Suppressor macrophage (primary cell): ENCODE measurements around the gene C6orf132.

ENCODE experiments used
- DNase-seq, 4 experiments: peaks; one replicate each; pipeline ENCODE4 v3.0.0-alpha.2; 2020 to 2022

The C6orf132 gene

GRCh38 chr6:42131531-42131930 is 10.9 kb downstream of the C6orf132 start:
- no peak for DNase-seq

GRCh38 chr6:42129360-42129676 is 13.1 kb downstream of the C6orf132 start:
- DNase-seq = no peak

DNA sequence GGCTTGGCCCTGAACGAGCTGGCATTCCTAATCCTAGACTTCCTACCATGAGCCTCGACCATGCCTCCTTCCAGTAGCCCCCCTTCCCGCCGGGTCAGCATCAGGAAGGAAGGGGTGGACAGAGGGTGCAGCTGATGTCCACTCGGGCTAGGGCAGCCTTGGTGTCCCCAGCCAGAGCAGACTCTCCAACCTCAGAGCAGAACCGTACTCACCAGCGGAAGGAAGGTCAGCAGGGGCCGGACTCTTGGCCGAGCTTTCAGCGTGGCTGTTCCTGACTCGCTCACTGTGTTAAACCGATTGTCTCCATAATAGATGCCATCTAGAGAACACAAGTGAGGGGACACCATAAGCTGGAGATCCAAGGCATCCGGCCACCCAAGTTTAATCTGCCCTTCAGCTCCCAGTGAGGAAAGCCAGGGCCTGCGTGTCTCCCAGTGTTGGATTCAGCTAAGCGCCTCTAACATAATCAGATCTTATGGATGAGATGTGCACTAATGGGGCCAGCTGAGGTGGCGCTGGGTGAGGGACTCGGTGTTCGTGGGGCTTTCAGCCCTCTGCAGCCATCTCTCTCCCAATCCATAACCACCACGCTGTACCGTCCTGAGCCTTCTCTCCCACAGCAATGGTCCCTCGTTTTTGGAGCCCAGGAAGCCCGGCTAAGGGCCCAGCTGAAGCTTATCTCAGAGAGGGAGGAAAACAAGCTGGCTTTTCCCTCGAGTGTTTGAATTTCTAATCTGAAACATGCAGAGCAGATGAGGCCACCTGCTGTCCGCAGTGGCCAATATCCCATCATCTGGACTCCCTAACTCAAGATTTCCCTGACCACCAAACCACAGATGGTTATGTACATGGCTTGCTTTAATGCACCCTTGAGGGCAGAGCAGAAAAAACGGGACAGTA is 13.7 kb downstream of the C6orf132 start:
- DNase-seq = no peak

DNA sequence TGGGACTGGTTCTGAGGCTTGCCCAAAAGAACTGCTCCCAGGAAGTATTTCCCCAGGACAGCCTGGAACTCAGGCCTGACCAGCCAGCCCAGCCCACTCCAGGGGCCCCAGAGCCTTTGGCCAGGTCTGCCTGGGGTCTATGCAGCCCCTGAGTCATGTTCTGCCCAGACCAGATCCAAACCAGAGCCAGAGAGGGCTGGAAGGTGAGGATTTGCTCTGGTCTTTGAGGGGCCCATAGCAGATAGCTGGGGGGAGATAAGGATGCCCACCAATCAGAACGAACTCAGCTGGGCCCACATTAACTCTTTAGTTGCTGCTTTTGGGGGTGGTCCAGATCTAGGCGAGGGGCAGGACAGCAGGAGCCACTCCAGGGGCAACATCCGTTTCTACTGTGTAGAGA is 16.8 kb downstream of the C6orf132 start:
- no peak for DNase-seq

DNA sequence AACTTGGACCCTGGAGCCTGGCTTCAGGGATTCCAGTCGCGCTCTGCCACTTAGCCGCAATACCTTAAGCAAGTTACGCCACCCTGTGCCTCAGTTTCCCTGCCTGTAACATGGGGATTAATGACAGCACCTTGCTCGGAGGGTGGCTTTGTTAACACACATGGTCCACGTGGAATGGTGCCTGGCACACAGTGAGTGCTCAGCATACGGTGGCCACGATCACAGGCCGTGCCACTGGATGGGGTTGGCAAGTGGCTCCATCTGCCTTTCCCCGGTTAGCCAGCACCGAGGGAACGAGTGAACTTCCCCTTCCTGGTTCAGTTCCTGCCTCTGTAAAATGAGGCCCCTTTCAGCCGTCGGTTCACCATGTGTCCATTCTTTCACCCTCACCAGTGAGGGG is 17.2 kb downstream of the C6orf132 start:
- peak in 3 of 4 experiments; percentile 31 to 48 (median 48) for DNase-seq

GRCh38 chr6:42124223-42124836 is 18.1 kb downstream of the C6orf132 start:
- no peak for DNase-seq

DNA sequence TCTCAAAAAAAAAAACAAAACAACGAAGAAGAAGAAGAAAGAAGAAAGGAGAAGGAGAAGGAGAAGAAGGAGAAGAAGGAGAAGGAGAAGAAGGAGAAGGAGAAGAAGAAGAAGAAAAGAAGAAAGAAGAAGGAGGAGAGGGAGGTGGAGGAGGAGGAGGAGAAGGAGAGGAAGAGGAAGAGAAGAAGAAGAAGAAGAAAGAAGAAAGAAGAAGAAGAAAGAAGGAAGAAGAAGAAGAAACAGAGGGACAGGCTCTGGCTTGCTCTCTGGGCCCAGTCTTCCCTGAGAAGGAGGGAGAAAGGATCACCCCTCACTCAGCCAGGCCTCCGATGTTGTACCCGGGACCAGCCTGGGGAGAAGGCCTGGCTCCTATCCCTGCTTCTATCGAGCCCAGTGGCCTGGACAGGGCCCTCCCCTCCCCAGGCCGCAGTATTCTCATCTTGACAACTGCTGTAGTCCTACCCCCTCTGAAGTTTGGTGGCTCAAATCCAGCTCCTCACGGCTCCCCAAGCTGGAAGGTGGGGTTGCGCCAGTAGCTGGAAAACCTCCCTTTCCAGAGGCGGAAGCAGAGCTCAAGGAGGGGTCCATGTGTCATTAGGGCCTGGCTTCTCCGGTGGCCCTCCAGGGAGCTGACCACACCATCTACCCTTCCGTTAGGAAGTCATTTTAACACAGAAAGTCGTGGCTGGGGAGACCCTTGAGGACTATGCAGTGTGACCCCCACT is 18.9 kb downstream of the C6orf132 start:
- DNase-seq = no peak

DNA sequence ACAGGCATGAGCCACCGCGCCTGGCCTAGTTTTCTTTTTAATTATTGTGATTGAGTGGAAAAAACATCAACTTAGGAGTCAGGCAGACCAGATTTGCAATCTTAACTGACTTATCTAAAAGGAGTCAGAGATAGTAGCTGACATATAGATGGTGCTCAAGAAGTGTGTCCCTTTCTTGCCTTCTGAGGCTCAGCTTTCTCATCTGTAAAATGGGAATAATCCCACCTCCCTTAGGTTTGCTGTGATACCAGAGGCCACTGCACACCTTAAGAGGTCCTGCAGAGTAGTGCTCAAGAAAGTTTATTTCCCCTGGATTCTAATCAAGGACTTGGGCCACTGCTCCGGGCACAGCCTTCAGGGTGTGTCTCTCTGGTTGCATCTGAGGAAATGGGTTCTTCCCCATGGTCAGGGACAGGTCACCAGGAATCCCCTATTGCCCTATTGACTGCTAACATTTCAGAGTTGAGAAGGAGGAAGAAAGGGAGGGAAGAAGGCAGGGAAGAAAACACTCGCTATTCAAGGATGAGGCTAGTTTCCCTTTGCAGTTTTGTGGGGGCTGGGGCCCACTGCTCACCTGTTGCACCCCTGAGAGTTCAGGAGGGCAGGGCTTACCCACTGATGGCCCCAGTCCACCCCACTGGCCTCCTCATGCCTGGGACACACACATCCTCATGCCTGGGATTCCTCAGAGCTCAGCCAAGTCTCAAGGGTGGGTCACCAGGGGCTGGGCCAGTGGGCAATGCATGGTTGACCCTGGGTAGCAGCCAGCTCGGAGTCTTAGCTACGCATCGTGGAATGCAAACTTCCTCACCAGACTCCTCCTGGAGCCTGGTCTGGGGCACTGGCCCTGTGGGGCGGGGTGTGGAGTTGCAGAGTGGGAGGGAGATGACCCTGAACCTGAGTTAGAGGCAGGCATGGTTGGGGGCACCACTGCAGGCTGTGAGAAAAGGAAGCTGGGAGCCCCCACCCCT is 21.2 kb downstream of the C6orf132 start:
- DNase-seq = no peak

DNA sequence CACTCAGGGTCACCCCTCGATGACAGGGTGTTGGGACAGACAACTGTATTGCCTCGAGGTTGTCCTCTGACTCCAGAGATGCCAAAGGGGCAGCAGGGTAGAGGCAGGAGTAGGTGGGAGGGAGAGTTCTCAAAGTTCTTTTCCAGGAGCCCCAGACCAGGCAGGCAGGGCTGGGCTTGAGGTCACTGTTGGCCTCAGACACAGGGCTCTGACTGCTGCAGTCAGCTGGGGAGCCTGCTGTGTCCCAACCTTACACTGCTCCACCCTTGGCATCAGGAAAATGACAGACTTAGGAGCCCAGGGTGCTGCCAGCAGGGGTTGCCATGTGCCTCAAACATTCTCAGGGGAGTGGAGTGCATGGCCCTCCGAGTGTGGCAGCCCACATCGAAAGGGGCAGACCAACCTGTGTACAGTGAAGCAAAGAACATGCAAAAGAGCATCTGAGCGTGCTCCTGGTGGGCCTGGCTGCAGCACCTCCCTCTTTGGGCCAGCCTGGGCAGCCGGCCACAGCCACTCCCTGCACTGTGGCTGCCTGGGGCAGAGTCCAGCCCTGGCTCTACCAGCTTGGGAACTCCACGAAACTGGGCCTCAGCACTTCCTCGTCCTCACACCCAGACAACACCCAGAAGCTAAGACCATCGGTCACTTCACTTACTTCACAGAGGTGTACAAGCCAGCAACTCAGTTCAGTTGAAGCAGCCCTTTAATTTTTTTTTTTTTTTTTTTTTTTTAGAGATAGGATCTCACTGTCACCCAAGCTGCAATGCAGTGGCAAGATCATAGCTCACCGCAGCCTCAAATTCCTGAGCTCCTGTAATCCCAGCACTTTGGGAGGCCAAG is 24.0 kb downstream of the C6orf132 start:
- DNase-seq = no peak

- DNase-seq = no peak
These were observed 24.6 kb downstream of the C6orf132 start for GRCh38 chr6:42117843-42118161.

GRCh38 chr6:42113936-42114636 is 28.3 kb downstream of the C6orf132 start:
- DNase-seq = no peak

DNA sequence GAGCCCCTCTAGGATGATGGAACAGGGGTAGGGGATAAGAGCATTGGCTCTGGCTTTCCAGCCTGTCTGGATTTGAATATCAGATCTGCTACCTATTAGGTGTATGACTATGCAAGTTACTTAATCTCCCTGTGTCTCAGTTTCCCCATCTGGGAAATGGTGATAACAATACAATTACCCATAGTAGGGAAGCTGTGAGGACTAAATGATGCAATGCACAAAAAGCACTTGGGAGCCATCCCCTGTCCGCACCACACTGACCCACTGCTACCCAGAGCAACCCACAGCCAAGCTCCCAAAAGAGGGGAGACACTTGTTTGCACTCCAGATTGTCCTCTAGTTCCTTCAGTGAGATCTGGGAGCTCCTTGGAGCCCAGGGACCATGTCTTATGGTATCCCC is 30.1 kb downstream of the C6orf132 start:
- no peak for DNase-seq

DNA sequence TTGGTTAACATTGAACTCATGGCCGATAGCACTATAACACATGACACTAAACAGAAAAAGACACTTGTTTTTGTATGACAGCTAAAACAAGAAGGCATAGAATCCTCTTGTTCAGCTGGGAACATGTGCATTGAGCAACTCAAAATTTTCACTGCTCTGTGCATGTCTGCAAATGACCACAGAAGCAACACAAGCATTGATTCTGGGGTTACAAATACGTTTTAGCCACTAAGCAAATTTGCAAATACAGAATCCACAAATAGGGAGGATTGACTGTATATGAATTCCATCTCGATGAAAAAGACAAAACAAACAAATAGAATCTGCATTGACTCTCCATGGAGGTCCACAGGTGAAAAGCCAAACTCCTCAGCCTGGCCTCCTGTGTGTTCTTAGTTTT is 31.7 kb downstream of the C6orf132 start:
- no peak for DNase-seq

DNA sequence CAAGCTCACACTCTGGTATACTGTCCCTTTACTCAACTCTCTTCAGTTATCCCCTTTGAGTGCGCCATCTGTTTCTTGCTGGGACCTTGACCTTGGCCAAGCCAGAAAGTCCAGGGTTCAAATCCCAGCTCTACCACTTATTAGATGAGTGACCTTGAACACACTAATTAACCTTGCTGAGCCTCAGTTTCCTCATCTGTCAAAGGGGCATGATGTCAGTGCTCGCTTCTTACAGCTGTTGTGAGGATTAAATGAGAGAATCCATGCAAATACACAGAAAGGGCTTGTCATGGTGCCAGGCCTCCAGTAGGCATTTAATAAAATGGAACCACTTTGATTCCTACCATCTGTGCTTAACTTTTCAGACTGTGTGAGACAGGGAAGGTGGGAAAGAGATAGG is 34.3 kb downstream of the C6orf132 start:
- no peak for DNase-seq

GRCh38 chr6:42106112-42107023 is 36.1 kb downstream of the C6orf132 start:
- no peak for DNase-seq

DNA sequence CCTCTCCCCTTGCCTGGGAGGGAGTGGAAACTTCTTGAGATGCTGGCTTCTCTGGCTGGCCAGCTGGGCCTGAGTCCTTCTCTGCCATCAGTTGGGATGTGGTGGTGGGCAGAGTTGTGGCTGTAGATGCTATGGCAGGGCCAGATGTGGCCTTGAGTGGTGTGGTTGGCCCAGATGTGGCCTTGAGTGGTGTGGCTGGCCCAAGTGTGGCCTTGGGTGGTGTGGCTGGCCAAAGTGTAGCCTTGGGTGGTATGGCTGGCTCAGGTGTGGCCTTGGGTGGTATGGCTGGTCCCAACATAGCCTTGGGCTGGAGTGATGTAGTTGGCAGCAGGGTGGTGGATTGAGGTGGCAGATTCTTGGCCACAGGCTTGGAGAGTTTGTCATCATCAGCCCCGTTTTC is 36.7 kb downstream of the C6orf132 start:
- no peak for DNase-seq

- no peak for DNase-seq
These were observed 37.2 kb downstream of the C6orf132 start for GRCh38 chr6:42105156-42105648.

GRCh38 chr6:42104804-42105125 is 37.7 kb downstream of the C6orf132 start:
- DNase-seq = no peak

- DNase-seq = peak; percentile 64 to 85 (median 72)
These were observed 38.2 kb downstream of the C6orf132 start for GRCh38 chr6:42104095-42104803.
